ENCODE results near the gene HDAC5.

GRCh38 chr17:44091200-44091997, 32.0 kb downstream of the HDAC5 start:
- TF ChIP-seq EZH2 (IDR thresholded peaks at IDR 0.05) = no peak
- no peak for TF ChIP-seq POLR2AphosphoS5 (IDR thresholded peaks at IDR 0.05; ENCODE audit: borderline replicate concordance, low read depth, low read length)
